ENCODE results near the gene RUNX2.

DNA sequence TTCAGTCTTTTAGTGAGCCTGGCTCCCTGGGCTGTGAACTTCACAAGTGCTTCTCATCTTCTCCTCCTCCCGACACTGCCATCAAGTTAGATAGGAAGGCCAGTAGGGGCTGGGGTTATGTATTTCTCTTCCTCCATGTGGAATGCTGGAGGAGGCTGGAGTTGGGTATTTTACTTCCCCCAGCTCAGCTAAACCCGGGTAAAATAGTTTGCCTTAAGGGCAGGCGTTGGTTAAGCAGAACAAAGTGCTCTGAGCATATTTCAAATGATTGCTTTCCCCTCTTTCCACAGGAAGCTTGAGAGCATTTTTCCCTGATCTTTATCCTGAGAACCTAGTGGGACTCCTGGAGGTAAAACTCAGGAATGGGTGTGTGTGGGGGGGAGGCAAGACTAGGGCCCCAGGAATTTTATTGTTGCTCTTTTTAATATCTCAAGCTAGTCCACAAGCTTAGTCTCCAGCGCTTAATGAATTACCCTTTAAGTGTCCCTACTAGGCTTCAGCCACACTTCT, 66.5 kb downstream of the RUNX2 start:
- TF ChIP-seq, protein P1, sequence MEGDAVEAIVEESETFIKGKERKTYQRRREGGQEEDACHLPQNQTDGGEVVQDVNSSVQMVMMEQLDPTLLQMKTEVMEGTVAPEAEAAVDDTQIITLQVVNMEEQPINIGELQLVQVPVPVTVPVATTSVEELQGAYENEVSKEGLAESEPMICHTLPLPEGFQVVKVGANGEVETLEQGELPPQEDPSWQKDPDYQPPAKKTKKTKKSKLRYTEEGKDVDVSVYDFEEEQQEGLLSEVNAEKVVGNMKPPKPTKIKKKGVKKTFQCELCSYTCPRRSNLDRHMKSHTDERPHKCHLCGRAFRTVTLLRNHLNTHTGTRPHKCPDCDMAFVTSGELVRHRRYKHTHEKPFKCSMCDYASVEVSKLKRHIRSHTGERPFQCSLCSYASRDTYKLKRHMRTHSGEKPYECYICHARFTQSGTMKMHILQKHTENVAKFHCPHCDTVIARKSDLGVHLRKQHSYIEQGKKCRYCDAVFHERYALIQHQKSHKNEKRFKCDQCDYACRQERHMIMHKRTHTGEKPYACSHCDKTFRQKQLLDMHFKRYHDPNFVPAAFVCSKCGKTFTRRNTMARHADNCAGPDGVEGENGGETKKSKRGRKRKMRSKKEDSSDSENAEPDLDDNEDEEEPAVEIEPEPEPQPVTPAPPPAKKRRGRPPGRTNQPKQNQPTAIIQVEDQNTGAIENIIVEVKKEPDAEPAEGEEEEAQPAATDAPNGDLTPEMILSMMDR (conservative IDR thresholded peaks at IDR 0.05; ENCODE audit: low read depth in 2 of 2): no peak
- TF ChIP-seq POLR2AphosphoS5 (IDR thresholded peaks at IDR 0.05; ENCODE audit: low read depth) (no peak), EZH2 (IDR thresholded peaks at IDR 0.05; ENCODE audit: low read depth, unreplicated experiment) (no peak), JUNB (IDR thresholded peaks at IDR 0.05; ENCODE audit: unreplicated experiment) (no peak), NANOG (IDR thresholded peaks at IDR 0.05; ENCODE audit: borderline replicate concordance) (no peak), EZH2phosphoT487 (IDR thresholded peaks at IDR 0.05; ENCODE audit: unreplicated experiment) (no peak), ZNF331 (CRISPR knock-in tag; IDR thresholded peaks at IDR 0.05; ENCODE audit: low read depth) (no peak)
- TF ChIP-seq, protein P2, sequence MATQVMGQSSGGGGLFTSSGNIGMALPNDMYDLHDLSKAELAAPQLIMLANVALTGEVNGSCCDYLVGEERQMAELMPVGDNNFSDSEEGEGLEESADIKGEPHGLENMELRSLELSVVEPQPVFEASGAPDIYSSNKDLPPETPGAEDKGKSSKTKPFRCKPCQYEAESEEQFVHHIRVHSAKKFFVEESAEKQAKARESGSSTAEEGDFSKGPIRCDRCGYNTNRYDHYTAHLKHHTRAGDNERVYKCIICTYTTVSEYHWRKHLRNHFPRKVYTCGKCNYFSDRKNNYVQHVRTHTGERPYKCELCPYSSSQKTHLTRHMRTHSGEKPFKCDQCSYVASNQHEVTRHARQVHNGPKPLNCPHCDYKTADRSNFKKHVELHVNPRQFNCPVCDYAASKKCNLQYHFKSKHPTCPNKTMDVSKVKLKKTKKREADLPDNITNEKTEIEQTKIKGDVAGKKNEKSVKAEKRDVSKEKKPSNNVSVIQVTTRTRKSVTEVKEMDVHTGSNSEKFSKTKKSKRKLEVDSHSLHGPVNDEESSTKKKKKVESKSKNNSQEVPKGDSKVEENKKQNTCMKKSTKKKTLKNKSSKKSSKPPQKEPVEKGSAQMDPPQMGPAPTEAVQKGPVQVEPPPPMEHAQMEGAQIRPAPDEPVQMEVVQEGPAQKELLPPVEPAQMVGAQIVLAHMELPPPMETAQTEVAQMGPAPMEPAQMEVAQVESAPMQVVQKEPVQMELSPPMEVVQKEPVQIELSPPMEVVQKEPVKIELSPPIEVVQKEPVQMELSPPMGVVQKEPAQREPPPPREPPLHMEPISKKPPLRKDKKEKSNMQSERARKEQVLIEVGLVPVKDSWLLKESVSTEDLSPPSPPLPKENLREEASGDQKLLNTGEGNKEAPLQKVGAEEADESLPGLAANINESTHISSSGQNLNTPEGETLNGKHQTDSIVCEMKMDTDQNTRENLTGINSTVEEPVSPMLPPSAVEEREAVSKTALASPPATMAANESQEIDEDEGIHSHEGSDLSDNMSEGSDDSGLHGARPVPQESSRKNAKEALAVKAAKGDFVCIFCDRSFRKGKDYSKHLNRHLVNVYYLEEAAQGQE (IDR thresholded peaks at IDR 0.05; ENCODE audit: unreplicated experiment): no peak
- TF ChIP-seq, protein P3, sequence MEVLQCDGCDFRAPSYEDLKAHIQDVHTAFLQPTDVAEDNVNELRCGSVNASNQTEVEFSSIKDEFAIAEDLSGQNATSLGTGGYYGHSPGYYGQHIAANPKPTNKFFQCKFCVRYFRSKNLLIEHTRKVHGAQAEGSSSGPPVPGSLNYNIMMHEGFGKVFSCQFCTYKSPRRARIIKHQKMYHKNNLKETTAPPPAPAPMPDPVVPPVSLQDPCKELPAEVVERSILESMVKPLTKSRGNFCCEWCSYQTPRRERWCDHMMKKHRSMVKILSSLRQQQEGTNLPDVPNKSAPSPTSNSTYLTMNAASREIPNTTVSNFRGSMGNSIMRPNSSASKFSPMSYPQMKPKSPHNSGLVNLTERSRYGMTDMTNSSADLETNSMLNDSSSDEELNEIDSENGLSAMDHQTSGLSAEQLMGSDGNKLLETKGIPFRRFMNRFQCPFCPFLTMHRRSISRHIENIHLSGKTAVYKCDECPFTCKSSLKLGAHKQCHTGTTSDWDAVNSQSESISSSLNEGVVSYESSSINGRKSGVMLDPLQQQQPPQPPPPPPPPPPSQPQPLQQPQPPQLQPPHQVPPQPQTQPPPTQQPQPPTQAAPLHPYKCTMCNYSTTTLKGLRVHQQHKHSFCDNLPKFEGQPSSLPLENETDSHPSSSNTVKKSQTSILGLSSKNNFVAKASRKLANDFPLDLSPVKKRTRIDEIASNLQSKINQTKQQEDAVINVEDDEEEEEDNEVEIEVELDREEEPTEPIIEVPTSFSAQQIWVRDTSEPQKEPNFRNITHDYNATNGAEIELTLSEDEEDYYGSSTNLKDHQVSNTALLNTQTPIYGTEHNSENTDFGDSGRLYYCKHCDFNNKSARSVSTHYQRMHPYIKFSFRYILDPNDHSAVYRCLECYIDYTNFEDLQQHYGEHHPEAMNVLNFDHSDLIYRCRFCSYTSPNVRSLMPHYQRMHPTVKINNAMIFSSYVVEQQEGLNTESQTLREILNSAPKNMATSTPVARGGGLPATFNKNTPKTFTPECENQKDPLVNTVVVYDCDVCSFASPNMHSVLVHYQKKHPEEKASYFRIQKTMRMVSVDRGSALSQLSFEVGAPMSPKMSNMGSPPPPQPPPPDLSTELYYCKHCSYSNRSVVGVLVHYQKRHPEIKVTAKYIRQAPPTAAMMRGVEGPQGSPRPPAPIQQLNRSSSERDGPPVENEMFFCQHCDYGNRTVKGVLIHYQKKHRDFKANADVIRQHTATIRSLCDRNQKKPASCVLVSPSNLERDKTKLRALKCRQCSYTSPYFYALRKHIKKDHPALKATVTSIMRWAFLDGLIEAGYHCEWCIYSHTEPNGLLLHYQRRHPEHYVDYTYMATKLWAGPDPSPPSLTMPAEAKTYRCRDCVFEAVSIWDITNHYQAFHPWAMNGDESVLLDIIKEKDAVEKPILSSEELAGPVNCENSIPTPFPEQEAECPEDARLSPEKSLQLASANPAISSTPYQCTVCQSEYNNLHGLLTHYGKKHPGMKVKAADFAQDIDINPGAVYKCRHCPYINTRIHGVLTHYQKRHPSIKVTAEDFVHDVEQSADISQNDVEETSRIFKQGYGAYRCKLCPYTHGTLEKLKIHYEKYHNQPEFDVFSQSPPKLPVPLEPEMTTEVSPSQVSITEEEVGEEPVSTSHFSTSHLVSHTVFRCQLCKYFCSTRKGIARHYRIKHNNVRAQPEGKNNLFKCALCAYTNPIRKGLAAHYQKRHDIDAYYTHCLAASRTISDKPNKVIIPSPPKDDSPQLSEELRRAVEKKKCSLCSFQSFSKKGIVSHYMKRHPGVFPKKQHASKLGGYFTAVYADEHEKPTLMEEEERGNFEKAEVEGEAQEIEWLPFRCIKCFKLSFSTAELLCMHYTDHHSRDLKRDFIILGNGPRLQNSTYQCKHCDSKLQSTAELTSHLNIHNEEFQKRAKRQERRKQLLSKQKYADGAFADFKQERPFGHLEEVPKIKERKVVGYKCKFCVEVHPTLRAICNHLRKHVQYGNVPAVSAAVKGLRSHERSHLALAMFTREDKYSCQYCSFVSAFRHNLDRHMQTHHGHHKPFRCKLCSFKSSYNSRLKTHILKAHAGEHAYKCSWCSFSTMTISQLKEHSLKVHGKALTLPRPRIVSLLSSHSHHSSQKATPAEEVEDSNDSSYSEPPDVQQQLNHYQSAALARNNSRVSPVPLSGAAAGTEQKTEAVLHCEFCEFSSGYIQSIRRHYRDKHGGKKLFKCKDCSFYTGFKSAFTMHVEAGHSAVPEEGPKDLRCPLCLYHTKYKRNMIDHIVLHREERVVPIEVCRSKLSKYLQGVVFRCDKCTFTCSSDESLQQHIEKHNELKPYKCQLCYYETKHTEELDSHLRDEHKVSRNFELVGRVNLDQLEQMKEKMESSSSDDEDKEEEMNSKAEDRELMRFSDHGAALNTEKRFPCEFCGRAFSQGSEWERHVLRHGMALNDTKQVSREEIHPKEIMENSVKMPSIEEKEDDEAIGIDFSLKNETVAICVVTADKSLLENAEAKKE (CRISPR knock-in tag; IDR thresholded peaks at IDR 0.05): no peak
